ENCODE results near the gene APOC3.

The APOC3 gene

DNA sequence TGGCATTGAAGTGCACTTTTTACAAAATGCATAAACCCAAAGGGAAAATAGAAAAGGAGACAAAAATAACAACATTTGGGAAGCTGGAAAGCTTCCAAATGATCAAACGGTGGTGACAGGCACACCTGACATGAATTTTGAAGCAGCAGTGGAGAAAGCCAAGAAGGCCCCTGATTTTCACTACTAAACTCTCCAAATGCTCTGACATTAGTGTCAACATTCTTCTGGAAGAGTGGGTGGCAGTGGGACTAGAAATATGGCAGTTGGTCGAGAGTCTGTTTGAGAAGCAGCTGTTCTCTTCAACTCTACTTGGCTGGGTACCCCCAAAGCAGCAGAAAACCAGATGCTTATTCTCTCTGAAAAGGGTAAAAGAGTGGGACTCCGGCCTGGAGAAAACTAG is 25.7 kb upstream of the APOC3 start:
- no peak for DNase-seq (ENCODE audit: low read depth in 2 of 2)

DNA sequence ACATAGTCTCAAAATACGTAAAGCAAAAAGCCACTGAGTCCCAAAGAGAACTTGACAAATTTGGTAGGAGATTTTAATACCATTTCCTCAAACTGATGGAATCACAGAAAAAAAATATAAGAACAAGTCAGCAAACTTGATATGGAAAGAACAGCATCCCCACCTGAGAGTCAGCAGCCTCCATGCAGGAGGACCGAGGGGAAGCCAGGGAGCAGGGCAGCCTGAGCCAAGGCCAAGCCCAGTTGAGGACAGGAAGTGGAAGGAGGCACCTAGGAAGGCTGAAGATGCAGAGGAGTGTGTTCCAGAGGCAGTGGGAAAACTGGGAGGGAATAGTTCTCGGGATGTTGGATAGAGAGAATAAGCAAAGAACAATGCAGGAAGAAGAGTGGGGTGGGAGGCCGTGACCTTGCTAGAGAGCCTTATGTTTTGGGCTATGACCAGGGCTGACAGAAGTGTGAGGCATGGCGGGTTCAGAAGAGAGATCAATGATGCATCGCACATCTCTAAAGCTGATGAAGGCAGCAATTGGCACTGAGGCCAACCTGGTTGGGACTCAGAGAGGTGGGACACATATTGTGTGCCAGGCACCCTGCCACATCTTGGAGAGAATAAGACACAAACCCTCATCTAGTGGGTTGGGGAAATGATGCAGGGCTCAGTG is 22.0 kb upstream of the APOC3 start:
- no peak for DNase-seq (ENCODE audit: low read depth in 2 of 2)

DNA sequence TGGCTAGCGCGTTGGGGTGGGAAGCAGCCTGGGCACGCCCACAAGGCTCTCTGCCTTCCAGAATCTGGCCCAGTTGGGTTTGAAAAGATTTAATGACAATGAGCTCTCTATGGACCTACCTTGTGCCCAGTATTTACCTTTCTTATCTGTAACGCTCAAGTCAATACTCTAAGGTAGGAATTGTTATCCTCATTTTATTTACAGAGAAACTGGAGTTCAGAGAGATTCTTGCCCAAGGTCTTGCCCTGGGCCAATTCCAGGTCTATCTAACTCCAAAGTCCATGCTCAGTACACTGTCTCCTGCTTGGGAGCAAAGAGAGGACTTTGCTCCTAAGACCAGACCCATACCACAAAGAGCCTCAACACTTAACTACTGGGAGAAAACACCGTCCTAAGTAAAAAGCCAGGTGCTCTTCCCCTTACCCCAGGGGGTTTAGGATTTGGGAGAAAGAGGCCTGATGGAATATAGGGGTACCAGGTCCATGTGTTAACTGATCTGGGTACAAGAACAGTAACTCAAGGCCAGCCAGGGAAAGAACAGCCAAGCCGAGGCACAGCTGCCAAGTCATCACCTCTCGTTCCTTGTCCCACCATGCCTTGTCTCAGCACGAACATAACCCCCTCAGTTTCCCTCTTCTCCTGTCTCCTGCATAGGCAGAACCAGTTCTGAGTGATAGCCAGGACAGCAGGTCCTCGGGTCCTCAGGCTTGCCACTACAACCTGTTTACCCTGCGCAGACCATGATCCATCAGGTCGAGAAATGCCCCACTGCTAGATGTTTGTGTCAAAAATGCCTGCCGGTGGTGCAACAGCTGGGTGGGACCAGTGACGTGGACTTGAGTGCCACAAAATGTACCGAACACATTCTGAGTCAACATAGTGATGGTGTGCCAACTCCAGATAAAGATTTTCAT is 21.2 kb upstream of the APOC3 start:
- DNase-seq (ENCODE audit: low read depth in 2 of 2), result no peak

DNA sequence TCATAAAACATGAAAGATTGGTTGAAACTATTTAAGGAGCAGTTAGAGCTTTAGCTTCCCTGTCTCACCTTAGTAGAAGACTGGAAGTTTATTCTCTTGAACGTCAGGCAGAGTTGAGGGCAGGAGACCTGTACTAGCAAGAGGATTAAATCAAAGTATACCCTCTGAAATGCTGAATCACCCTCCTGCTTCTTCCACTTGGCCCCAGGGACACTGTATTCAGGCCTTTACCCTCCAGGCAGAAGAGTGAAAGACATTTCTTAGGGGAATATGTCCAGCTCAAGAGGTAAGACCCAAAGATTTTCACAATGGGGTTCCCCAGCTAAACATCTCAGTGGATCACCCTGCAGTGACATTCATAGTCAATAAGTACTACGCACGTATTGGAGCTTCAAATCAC is 18.5 kb upstream of the APOC3 start:
- DNase-seq (ENCODE audit: low read depth in 2 of 2), result no peak

DNA sequence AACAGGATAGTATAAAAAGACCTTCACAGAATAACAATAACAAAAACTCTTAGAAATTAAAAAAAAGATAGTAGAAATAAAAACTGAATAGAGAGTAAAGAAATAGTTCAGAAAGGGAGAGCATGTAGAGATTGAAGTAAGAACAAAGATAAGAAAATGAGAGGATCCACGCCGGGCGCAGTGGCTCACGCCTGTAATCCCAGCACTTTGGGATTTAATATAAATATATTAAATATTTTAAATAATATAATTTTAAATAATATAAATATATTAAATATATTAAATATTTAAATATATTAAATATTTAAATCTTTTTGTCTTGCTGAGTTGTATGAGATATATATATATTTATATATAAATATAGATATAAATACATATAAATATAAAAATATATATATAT is 17.6 kb upstream of the APOC3 start:
- no peak for DNase-seq (ENCODE audit: low read depth in 2 of 2)

DNA sequence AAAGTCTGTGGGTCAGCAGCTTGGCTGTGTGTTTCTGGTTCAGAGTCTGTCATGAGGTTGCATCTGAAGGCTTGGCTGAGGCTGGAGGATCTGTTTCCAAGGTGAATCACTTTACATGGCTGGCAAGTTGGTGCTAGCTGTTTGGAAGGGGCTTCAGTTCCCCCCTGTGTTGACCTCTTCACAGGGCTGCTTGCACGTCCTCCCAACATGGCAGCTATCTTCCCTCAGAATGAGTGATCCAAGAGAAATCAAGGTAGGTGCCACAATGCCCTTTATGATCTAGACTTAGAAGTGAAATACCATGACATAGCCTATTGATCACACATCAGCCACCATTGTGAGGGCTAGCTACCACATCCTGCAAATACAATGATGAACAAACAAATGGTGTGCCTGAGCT is 16.5 kb upstream of the APOC3 start:
- no peak for DNase-seq (ENCODE audit: low read depth in 2 of 2)

DNA sequence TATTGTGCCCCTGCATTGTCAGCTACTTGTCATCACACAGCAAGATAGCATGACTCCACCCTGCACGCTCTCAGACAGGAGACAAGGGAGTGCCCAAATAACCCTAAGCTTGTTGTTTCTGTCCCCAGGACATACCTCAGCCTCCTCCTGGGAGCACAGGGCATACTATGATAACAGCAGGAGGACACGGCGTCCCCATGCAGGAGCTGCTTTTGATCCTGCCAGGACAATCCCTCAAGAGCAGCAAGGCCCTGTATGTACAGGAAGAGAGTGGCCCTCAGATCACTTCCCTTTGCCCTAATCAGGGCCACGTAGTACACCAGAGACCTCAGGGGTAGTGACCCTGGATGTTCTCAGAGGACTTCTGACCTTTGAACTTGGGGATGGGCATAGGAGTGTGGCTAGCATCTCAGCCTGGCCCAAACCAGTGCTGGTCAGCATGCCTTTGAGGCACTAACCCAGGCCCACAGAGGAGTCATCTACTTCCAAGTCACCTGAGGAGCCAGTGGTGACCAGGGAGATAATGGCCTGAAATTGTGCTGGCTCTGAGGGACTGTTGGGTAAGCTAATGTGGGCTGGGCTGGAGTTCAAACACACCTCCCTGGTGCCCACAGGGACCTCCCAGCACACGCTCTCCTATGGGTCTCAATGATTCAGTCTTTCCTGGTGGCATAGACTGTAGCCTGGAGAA is 15.8 kb upstream of the APOC3 start:
- no peak for DNase-seq (ENCODE audit: low read depth in 2 of 2)

- no peak for DNase-seq (ENCODE audit: low read depth in 2 of 2)
Observed at GRCh38 chr11:116814502-116814901, 15.2 kb upstream of the APOC3 start.

DNA sequence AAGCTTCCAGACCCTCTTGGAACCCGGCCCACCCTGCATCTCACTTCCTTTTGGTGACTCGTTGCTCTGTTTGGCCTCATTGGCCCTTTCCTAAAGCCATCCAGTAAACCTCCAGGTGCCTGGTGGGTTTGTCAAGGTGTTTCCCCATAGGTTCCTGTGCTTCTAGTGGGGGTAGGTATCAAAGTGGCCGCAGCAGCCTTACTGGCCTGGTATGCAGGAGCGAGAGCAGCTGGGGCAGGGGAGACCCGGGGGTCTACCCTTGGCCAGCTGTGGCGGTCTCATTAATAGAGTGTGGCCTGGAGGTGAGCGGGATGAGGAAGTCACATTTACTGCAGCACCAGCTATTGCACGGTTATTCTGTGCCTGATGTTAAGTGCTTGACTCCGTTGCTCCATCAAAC is 10.7 kb upstream of the APOC3 start:
- DNase-seq (ENCODE audit: low read depth in 2 of 2), result no peak

DNA sequence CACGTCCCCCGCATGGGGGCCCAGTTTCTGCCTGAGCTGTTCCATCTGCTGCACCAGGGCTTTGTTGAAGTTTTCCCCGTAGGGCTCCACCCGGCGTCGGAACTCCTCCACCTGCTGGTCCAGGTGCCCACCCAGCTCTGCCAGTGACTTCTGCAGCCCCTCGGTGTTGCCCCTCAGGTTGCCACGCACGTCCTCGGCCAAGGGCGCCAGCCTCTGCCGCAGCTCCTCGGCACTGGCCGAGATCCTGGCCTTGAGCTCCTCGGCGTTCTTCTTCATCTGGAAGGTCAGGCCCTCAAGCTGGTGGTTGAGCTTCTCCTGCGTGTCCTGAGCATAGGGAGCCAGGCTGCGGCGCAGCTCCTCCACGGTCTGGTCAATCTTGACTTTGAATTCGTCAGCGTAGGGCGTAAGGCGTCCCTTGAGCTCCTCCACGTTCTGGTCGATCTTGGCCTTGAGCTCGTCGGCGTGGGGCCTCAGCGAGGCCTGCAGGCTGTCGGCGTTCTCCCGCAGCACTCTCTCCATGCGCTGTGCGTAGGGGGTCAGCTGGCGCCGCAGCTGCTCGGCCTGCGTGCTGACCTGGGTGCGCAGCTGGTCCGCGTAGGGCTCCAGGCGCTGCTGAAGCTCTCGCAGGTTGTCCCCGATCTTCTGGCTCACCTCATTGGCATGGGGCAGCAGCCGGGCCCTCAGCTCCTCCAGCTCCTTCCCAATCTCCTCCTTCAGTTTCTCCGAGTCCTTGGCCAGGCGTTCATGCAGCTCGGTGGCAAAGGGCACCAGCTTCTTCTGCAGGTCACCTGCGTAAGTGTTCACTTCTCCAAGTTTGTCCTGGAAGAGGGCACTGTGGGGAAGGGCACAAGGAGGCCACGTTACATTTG is 8.4 kb upstream of the APOC3 start:
- DNase-seq (ENCODE audit: low read depth in 2 of 2), result no peak

DNA sequence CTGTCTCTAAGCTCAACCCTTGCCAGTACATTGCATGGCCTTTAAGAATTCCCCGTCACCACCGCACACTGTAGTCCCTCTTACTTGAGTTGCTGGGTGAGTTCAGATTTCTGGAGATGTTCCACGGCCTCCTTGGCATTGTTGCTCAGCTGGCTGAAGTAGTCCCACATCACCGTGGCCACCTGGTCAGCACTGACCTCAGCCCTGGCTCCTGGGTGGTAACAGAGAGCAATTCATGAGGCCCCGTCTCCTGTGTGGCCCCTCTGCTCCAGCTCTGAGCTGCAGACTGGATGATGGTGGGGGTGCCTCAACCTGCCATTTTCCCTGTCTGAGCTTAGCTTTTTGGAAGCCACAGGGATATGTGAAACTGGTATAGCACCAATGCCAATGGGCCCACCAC is 7.1 kb upstream of the APOC3 start:
- DNase-seq (ENCODE audit: low read depth in 2 of 2), result no peak

- no peak for DNase-seq (ENCODE audit: low read depth in 2 of 2)
Observed at GRCh38 chr11:116823031-116823843, 6.5 kb upstream of the APOC3 start, which contains the start of gene APOA4. TSS of gene APOA4 (minus strand) at chr11:116823304. CDS start at chr11:116823191, 113 bp downstream.

GRCh38 chr11:116825434-116825833 is 4.3 kb upstream of the APOC3 start:
- no peak for DNase-seq (ENCODE audit: low read depth in 2 of 2)

- no peak for DNase-seq (ENCODE audit: low read depth in 2 of 2)
Observed at GRCh38 chr11:116825854-116826750, 3.6 kb upstream of the APOC3 start.

DNA sequence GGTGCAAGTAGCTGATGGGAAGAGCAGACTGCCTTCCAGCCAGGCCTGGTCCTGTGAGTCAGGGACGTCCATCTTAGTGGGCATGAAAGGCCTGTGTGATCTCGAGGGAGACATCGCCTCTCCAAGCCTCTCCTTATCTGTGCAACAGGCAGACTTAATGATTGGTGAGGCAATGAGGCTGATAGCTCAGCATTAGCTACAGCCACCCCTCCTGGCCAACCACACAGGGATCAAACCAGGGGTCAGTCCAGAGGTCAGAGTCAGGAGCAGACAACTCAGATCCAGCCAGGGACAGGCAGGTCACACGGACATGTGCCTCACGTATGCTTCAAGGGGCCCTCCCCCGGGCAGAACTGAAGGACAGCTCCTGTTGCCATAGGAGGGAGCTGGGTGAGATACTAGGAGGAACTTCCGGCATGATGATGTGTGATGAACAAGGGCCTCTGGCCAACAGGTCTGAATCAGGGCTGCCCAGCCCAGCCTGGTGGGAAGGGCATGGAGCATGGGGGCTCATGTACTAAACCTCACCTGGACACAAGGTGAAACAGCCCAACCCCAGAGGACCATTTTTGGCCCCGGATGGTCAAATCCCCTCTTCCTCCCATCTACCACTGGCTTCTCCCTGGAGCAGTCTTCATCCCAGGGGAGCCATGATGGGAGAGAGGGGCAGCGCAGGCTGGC is 2.8 kb upstream of the APOC3 start:
- no peak for DNase-seq (ENCODE audit: low read depth in 2 of 2)

DNA sequence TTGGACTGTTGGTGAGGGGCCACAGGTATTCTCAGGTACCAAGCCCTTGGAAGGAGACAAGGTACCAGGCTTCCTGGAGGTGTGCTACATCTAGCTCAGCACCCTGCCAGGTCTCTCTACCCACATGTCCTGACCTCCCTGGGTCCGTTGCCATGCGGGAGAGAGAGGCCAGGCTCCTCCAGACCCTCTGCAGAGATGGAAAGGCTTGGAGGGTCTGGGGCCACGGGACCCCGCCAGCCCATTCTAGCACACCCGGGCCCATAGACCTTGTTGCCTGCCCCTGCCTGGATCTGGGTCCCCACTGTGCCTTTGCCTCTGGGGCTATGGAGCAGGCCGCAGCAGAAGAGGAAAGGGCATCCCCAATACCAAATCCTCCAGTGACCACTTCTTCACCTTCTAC is 2.2 kb upstream of the APOC3 start:
- no peak for DNase-seq (ENCODE audit: low read depth in 2 of 2)

DNA sequence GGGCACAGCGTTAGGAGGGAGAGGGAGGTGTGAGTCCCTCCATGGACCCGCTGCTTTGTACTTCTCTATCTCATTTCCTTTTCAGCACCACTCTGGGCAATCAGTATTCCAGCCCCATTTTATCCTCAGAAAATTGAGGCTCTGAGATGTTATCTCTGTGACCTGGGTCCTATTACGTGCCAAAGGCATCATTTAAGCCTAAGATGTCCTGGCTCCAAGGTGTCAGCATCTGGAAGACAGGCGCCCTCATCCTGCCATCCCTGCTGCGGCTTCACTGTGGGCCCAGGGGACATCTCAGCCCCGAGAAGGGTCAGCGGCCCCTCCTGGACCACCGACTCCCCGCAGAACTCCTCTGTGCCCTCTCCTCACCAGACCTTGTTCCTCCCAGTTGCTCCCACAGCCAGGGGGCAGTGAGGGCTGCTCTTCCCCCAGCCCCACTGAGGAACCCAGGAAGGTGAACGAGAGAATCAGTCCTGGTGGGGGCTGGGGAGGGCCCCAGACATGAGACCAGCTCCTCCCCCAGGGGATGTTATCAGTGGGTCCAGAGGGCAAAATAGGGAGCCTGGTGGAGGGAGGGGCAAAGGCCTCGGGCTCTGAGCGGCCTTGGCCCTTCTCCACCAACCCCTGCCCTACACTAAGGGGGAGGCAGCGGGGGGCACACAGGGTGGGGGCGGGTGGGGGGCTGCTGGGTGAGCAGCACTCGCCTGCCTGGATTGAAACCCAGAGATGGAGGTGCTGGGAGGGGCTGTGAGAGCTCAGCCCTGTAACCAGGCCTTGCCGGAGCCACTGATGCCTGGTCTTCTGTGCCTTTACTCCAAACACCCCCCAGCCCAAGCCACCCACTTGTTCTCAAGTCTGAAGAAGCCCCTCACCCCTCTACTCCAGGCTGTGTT is 829 bp upstream of the APOC3 start:
- DNase-seq (ENCODE audit: low read depth in 2 of 2), result no peak
